Measurements from ENCODE around the gene SIGLEC7.

Gene SIGLEC7

DNA sequence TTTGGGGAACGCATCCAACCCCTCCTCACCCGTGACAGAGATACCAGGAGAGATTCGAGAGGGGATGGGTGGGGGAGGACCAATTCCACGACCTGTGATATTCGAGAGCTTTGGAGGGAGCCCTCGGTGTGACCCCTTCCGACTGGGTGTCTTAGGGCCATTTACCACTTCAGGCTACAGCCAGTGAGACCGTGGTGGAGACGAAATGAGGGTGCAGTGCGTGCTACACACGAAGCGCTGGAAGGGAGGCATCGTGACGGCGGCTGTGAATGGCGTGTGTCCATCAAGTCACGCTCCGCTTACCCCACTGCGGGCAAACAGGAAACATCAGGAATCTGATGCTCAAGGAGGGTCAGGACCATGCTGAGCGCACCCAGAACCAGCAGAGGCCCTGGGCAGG lies 44.3 kb upstream of the SIGLEC7 start:
- H3K4me3 ChIP-seq (ENCODE audit: control insufficient read depth, low read depth, low read length): no peak overlapping the region
- TF ChIP-seq, protein P1, sequence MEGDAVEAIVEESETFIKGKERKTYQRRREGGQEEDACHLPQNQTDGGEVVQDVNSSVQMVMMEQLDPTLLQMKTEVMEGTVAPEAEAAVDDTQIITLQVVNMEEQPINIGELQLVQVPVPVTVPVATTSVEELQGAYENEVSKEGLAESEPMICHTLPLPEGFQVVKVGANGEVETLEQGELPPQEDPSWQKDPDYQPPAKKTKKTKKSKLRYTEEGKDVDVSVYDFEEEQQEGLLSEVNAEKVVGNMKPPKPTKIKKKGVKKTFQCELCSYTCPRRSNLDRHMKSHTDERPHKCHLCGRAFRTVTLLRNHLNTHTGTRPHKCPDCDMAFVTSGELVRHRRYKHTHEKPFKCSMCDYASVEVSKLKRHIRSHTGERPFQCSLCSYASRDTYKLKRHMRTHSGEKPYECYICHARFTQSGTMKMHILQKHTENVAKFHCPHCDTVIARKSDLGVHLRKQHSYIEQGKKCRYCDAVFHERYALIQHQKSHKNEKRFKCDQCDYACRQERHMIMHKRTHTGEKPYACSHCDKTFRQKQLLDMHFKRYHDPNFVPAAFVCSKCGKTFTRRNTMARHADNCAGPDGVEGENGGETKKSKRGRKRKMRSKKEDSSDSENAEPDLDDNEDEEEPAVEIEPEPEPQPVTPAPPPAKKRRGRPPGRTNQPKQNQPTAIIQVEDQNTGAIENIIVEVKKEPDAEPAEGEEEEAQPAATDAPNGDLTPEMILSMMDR (IDR thresholded peaks at IDR 0.05; ENCODE audit: control insufficient read depth, insufficient read depth, low read depth, low read length, missing control alignments): no peak
- no peak for DNase-seq (ENCODE audit: low read depth)

DNA sequence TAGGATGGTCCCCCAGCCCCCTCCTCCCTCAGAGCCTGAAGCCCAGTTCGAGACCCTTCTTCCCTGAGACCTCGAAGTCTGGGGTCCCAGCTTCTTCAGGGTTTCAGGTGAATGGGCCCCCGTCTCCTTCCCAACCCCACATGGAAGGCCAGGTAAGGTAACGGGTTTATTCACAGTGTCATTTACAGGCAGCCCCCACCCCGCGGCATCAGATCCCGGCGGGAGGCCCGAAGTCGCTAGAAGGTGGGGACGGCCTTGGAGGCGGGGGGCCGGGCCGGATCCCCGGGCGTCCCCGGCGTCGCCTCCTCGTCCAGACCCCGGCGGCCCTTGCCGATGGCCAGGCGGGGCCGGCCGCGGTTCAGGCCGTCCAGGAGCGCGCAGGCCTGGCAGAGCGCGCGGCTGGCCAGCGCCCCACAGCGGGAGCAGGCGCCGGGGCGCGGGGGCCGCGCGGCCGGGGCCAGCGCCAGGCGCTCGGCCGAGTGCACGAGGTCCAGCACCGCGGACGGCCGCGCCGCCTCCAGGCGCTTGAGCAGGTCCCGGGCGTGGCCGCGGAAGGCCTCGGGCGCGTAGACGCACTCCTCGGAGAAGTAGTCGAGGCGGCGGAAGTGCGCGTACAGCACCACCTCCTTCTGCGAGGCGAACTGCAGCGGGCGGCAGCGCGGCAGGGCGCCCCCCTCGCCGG lies 43.6 kb upstream of the SIGLEC7 start:
- no peak overlapping the region for H3K4me3 ChIP-seq (ENCODE audit: control insufficient read depth, low read depth, low read length)
- TF ChIP-seq, protein P1 (IDR thresholded peaks at IDR 0.05; ENCODE audit: control insufficient read depth, insufficient read depth, low read depth, low read length, missing control alignments): no peak
- DNase-seq (ENCODE audit: low read depth): no peak

DNA sequence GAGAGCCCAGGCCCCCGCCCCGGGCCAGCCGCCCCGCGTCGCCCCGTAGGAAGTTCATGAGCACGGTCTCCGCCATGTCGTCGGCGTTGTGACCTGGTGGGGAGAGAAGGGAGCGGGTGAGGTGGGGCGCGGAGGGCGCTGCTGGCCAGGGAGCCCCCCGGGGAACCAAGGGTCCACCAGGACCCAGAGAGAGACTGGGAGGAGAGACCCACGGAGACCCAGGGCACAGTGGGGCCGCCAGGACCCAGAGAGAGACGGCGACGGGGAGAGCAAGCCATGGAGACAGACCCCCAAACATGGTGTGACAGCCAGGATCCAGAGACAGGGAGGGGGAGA lies 43.1 kb upstream of the SIGLEC7 start:
- TF ChIP-seq, protein P1 (IDR thresholded peaks at IDR 0.05; ENCODE audit: control insufficient read depth, insufficient read depth, low read depth, low read length, missing control alignments): no peak
- DNase-seq (ENCODE audit: low read depth): no peak
- H3K4me3 ChIP-seq (ENCODE audit: control insufficient read depth, low read depth, low read length): no peak overlapping the region

DNA sequence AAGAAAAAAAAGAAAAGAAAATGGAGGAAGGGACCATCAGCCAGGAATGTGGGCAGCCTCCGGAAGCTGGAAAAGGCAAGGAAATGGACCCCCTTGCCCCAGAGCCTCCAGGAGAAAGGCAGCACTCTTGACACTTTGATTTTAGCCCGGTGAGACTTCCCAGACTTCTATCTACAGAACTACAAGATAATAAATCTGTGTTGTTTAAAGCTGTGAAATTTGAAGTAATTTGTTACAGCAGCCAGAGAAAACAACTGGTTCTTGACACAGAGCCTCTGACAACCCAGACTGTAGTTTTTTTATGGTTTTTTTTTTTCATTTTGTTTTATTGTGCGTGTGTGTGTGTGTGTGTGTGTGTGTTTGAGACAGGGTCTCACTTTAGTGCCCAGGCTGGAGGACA lies 41.5 kb upstream of the SIGLEC7 start:
- no peak overlapping the region for H3K4me3 ChIP-seq (ENCODE audit: control insufficient read depth, low read depth, low read length)
- no peak for DNase-seq (ENCODE audit: low read depth)
- TF ChIP-seq, protein P1 (IDR thresholded peaks at IDR 0.05; ENCODE audit: control insufficient read depth, insufficient read depth, low read depth, low read length, missing control alignments): no peak

DNA sequence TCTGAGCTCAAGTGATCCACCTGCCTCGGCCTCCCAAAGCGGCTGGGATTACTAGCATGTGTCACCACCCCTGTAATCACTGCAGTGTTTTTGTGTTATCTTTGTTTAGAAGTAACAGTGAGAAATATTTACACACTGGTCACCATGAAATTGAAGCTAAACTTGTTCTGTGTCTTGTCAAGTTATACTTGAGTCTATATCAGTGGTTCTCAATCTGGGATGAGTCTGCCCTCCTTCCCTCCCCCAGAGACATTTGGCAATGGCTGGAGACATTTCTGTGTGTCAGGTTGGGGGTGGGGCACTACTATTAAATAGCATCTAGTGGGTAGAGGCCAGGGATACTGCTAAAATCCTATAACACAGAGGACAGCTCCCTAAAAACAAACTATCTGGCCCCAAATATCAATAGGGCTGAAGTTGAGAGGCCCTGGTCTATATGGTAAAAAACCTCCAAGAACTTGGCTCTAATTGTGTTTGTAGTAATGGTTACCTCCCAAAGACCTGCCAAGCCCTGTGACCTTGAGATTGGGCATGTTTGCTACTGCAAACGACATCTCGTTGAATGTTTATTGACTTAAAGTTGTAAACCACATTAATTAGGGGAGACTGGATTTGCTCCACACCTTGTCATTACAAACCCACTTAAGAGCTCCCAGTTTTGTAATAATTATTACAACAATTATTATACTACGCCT lies 40.8 kb upstream of the SIGLEC7 start:
- DNase-seq (ENCODE audit: low read depth): no peak
- TF ChIP-seq, protein P1 (IDR thresholded peaks at IDR 0.05; ENCODE audit: control insufficient read depth, insufficient read depth, low read depth, low read length, missing control alignments): no peak
- no peak overlapping the region for H3K4me3 ChIP-seq (ENCODE audit: control insufficient read depth, low read depth, low read length)

DNA sequence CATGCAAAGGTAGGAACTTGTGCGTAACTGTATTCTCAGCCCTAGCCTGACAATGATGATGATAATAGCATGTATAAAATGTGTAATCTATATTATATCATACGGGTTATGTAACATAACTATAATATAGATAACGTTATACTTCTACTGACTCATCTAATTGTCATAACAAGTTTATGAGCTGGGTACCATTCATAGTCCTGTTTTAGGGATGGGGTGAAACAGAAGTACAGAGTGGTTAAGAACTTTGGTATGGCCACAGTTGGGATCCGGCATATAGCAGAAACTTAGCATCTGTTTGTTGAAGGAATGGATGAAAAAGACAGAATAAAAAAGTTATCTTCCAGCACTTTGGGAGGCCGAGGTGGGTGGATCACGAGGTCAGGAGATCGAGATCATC lies 39.1 kb upstream of the SIGLEC7 start:
- TF ChIP-seq, protein P1 (IDR thresholded peaks at IDR 0.05; ENCODE audit: control insufficient read depth, insufficient read depth, low read depth, low read length, missing control alignments): no peak
- no peak for DNase-seq (ENCODE audit: low read depth)
- no peak overlapping the region for H3K4me3 ChIP-seq (ENCODE audit: control insufficient read depth, low read depth, low read length)
